ENCODE measurements around the gene SLC35F6.

Gene SLC35F6

GRCh38 chr2:26724784-26725520 is 39.1 kb upstream of the SLC35F6 start:
- no peaks in the 10 kb centered on the region for H3K36me3 Mint-ChIP-seq (ENCODE audit: low read depth)
- H3K9me3 Mint-ChIP-seq, result no peaks in the 10 kb centered on the region
- no peaks in the 10 kb centered on the region for H3K4me1 Mint-ChIP-seq (ENCODE audit: low read depth)
- H3K27me3 Mint-ChIP-seq, result no peaks in the 10 kb centered on the region
- no peak overlapping the region for H3K4me3 Mint-ChIP-seq
- H3K27ac Mint-ChIP-seq, result no peak overlapping the region

DNA sequence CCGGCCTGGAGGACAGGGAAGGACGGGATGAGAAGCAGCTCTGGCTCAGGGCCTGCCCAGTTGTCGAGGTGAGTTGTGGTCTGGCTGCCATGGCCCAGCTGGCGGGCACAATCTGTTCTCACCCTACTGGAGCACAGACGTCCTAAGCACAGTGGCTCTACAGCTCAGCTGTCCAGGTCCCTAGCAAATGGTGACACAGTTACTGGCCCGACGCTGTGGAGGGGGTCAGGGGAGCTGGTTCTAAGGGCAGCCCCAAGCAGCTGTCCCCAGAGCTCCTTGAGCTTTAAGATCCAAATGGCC is 38.6 kb upstream of the SLC35F6 start:
- no peaks in the 10 kb centered on the region for H3K4me1 Mint-ChIP-seq (ENCODE audit: low read depth)
- no peak overlapping the region for H3K4me3 Mint-ChIP-seq
- H3K36me3 Mint-ChIP-seq (ENCODE audit: low read depth), result no peaks in the 10 kb centered on the region
- H3K27me3 Mint-ChIP-seq, result no peaks in the 10 kb centered on the region
- no peak overlapping the region for H3K27ac Mint-ChIP-seq
- no peaks in the 10 kb centered on the region for H3K9me3 Mint-ChIP-seq

DNA sequence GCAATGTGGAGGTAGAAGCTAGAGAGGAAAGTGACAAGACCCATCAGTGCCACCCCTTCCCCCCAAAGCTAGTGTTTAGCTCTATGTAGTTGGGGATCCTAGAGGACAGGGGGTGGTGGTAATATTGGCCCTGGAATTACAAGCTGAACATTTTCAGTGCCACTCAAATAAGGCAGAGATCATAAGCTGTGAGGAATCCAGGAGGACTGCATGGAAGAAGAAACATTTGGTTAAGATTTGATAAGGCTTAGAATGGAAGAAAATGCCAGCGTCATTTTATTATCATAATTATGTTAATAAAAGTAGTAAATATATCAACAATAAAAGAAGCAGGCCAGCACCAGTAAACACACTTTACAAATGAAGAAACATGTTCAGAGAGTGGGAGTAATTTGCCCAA is 37.9 kb upstream of the SLC35F6 start:
- Mint-ChIP-seq H3K27ac (no peak overlapping the region), H3K9me3 (no peaks in the 10 kb centered on the region), H3K4me1 (ENCODE audit: low read depth) (no peaks in the 10 kb centered on the region), H3K4me3 (no peak overlapping the region), H3K27me3 (no peaks in the 10 kb centered on the region), H3K36me3 (ENCODE audit: low read depth) (no peaks in the 10 kb centered on the region)

GRCh38 chr2:26727641-26728561 is 36.2 kb upstream of the SLC35F6 start:
- Mint-ChIP-seq H3K36me3 (ENCODE audit: low read depth) (no peaks in the 10 kb centered on the region), H3K9me3 (no peaks in the 10 kb centered on the region), H3K4me3 (no peak overlapping the region), H3K27me3 (no peaks in the 10 kb centered on the region), H3K4me1 (ENCODE audit: low read depth) (no peaks in the 10 kb centered on the region), H3K27ac (no peak overlapping the region)

- H3K4me1 Mint-ChIP-seq (ENCODE audit: low read depth), result no peaks in the 10 kb centered on the region
- H3K9me3 Mint-ChIP-seq, result no peaks in the 10 kb centered on the region
These were observed 34.8 kb upstream of the SLC35F6 start for GRCh38 chr2:26729311-26729710.

GRCh38 chr2:26730549-26731344 is 33.3 kb upstream of the SLC35F6 start:
- Mint-ChIP-seq H3K36me3 (ENCODE audit: low read depth) (no peaks in the 10 kb centered on the region), H3K4me3 (no peak overlapping the region), H3K9me3 (no peaks in the 10 kb centered on the region), H3K27me3 (peaks cover 6% of the 10 kb centered on the region), H3K4me1 (ENCODE audit: low read depth) (no peaks in the 10 kb centered on the region), H3K27ac (no peak overlapping the region)

More at GRCh38 chr2:26729311-26729710, 34.8 kb upstream of the SLC35F6 start:
- Mint-ChIP-seq H3K36me3 (ENCODE audit: low read depth) (no peaks in the 10 kb centered on the region), H3K4me3 (no peak overlapping the region), H3K27ac (no peak overlapping the region), H3K27me3 (peaks cover 6% of the 10 kb centered on the region)

DNA sequence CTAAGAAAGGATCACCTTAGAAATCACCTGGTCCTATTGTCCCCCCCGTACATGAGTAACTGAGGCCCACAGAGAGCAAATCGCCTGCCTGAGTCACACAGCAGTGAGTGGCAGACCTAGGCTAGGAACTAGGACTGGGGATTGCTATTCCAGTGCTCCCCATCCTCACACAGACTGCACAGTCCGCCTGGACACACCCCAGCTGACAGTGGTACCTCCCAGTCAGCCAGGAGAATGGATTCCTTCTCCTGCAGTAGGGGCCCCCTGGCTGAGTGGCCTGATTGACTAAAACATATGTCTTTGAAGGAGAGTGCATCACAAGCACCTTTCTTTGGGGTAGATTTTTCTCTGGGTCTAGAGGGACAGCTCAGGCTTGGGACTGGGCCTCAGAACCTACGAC is 32.4 kb upstream of the SLC35F6 start:
- no peak overlapping the region for H3K4me3 Mint-ChIP-seq
- no peaks in the 10 kb centered on the region for H3K9me3 Mint-ChIP-seq
- H3K36me3 Mint-ChIP-seq (ENCODE audit: low read depth), result no peaks in the 10 kb centered on the region
- H3K27ac Mint-ChIP-seq, result no peak overlapping the region
- no peaks in the 10 kb centered on the region for H3K4me1 Mint-ChIP-seq (ENCODE audit: low read depth)
- peaks cover 6% of the 10 kb centered on the region for H3K27me3 Mint-ChIP-seq

GRCh38 chr2:26732446-26732845 is 31.6 kb upstream of the SLC35F6 start:
- no peak overlapping the region for H3K4me3 Mint-ChIP-seq
- peaks cover 6% of the 10 kb centered on the region for H3K27me3 Mint-ChIP-seq
- no peaks in the 10 kb centered on the region for H3K9me3 Mint-ChIP-seq
- no peaks in the 10 kb centered on the region for H3K36me3 Mint-ChIP-seq (ENCODE audit: low read depth)
- H3K4me1 Mint-ChIP-seq (ENCODE audit: low read depth), result no peaks in the 10 kb centered on the region
- H3K27ac Mint-ChIP-seq, result no peak overlapping the region

GRCh38 chr2:26733413-26733812 is 30.7 kb upstream of the SLC35F6 start:
- no peaks in the 10 kb centered on the region for H3K4me1 Mint-ChIP-seq (ENCODE audit: low read depth)
- no peak overlapping the region for H3K4me3 Mint-ChIP-seq
- H3K36me3 Mint-ChIP-seq (ENCODE audit: low read depth), result no peaks in the 10 kb centered on the region
- H3K27me3 Mint-ChIP-seq, result peaks cover 9% of the 10 kb centered on the region
- no peak overlapping the region for H3K27ac Mint-ChIP-seq
- H3K9me3 Mint-ChIP-seq, result no peaks in the 10 kb centered on the region

DNA sequence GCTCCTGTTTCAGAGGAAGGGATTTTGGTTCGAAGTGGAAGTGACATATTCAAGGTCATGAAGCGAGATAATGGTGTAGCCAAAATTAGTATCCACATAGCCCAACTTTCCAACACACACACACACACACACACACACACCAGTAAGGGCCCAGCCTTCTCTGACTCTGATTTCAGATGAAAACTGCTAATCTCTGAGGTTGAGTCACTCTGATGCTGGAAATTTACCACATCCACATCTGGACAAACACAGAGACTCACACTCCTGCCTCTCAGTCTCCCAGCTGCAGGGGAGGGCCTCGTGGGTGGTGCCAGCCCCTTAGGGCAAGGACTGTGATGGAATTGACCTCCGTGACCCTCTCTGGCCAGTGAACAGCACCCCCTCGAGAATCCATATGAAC is 29.0 kb upstream of the SLC35F6 start:
- Mint-ChIP-seq H3K27me3 (peaks cover 9% of the 10 kb centered on the region), H3K4me1 (ENCODE audit: low read depth) (no peaks in the 10 kb centered on the region), H3K9me3 (no peaks in the 10 kb centered on the region), H3K4me3 (no peak overlapping the region), H3K27ac (no peak overlapping the region), H3K36me3 (ENCODE audit: low read depth) (no peaks in the 10 kb centered on the region)

DNA sequence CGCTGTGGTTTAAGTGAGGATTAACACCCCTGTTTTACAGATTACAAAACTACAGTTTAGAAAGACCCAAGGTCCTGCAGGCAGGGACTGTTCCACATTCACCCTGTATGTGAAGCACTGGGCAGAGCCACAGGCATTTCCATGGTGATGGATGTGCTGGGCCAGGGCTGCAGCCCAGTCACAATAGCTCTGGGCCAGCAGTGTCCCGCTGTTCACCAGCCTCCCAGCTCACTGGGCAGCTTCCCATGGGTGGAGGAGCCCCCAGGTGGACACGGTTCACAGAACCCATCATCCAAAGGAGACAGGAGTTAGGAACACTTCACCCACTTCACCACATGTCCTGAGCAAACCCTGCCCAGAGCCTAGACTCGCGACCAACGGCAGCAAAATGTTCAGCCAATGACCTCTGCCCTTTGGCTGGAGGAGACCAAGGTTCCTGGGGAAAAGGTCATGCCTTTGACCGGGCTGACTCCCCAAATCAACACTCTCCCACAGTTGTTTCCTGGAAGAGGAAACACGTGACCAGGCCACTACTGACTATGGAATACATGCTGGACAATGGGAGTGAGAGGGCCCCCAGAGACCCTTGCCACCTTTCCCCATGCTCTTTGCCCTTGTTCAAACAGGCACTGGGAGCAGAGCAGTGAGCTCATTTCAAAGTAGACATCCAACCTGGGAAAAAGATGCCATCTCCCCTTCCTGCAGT is 28.0 kb upstream of the SLC35F6 start:
- H3K9me3 Mint-ChIP-seq, result no peaks in the 10 kb centered on the region
- H3K27me3 Mint-ChIP-seq, result peaks cover 9% of the 10 kb centered on the region
- H3K27ac Mint-ChIP-seq, result no peak overlapping the region
- H3K36me3 Mint-ChIP-seq (ENCODE audit: low read depth), result no peaks in the 10 kb centered on the region
- peaks cover 5% of the 10 kb centered on the region for H3K4me1 Mint-ChIP-seq (ENCODE audit: low read depth)
- H3K4me3 Mint-ChIP-seq, result no peak overlapping the region

- Mint-ChIP-seq H3K36me3 (ENCODE audit: low read depth) (no peaks in the 10 kb centered on the region), H3K4me3 (no peak overlapping the region), H3K27me3 (peaks cover 9% of the 10 kb centered on the region)
These were observed 26.9 kb upstream of the SLC35F6 start for GRCh38 chr2:26737221-26737620.

DNA sequence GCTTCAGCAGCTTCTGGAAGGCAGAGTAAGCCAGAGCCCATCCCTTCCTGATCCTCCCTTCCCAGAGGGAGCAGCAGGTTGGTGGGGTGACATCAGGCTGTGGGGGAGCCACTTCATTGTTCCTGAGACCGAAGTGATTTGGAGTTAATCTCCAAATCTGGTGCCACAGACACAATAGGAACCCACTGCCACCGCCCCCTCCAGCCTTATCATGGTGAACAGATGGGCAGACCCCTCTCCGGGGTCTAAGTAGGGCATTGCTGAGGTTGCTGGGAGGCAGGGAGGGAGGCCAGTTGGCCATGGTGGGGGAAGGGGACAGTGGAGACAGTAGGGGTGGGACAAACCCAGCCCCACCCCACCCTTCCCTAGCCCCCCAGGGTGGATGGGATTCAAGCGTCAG is 25.6 kb upstream of the SLC35F6 start:
- Mint-ChIP-seq H3K27ac (no peak overlapping the region), H3K9me3 (no peaks in the 10 kb centered on the region), H3K4me3 (no peak overlapping the region), H3K27me3 (peaks cover 5% of the 10 kb centered on the region), H3K4me1 (ENCODE audit: low read depth) (peaks cover 7% of the 10 kb centered on the region), H3K36me3 (ENCODE audit: low read depth) (no peaks in the 10 kb centered on the region)

More at GRCh38 chr2:26737221-26737620, 26.9 kb upstream of the SLC35F6 start:
- H3K9me3 Mint-ChIP-seq, result no peaks in the 10 kb centered on the region
- H3K27ac Mint-ChIP-seq, result no peak overlapping the region
- peaks cover 7% of the 10 kb centered on the region for H3K4me1 Mint-ChIP-seq (ENCODE audit: low read depth)

DNA sequence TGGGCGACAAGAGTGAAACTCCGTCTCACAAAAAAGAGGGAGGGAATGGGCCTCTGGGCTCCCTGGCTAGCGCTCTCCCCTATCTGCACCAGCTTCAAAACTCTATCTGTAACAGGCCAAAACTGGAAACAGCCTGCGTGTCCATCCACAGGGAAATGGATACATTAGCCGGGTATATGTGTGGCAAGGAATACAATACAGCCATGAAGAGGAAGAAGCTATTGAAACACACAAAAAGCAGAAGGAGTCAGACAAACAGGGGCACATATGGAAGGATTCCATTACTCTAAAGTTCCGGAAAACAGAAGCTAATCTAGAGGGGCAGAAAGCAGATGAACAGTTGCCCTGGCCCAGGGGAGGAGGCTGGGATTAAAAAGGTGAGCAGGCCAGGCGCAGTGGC is 24.6 kb upstream of the SLC35F6 start:
- Mint-ChIP-seq H3K27me3 (peaks cover 3% of the 10 kb centered on the region), H3K27ac (no peak overlapping the region), H3K4me3 (no peak overlapping the region), H3K36me3 (ENCODE audit: low read depth) (no peaks in the 10 kb centered on the region), H3K4me1 (ENCODE audit: low read depth) (peaks cover 7% of the 10 kb centered on the region), H3K9me3 (no peaks in the 10 kb centered on the region)

Measured in stimulated activated naive CD8-positive, alpha-beta T cell treated with anti-CD3 and anti-CD28 coated beads, Interleukin-15, Interleukin-2, amounts not matched to agents 100 ng/mL and 50 ng/mL, for 24 hours (primary cell).